Testis (tissue), 3 donors: ENCODE data around the gene CALD1. TPM values are rescaled to one million over a fixed set of nuclear protein-coding genes. Genes with fewer than 3 reads are reported as not detected.
A peak's percentile ranks its signal among the peaks of the same experiment; 100 is the strongest.

Experiments used
- DNase-seq: peaks from one replicate; pipeline ENCODE4 v3.0.0-alpha.2; 2019
- H3K27ac ChIP-seq, 2 donors: fragments of 200-600 bp; sonication (generic); one replicate each; pipeline ENCODE4 v1.5.1; 2019
- H3K27me3 ChIP-seq: fragments of 200-600 bp; sonication (generic); one replicate; pipeline ENCODE4 v1.5.1; 2019
- H3K36me3 ChIP-seq: fragments of 200-600 bp; sonication (generic); one replicate; pipeline ENCODE4 v1.5.1; 2017; ENCODE audit warnings: low read depth; ENCODE audit errors: missing control alignments
- H3K4me1 ChIP-seq: fragments of 200-600 bp; sonication (generic); one replicate; pipeline ENCODE4 v1.5.1; 2019
- H3K4me3 ChIP-seq, 2 donors: fragments of 200-600 bp; sonication (generic); one replicate each; pipeline ENCODE4 v1.5.1; 2017 to 2019
- H3K9me3 ChIP-seq: fragments of 200-600 bp; sonication (generic); one replicate; pipeline ENCODE4 v1.5.1; 2017
- POLR2A ChIP-seq: fragments of 450-650 bp; IDR thresholded peaks from one replicate; pipeline ENCODE4 v1.6.1; 2017; ENCODE audit warnings: antibody characterized with exemption, mild to moderate bottlenecking, moderate library complexity
- WGBS, 2 donors: methylation state at CpG; one replicate each; pipeline ENCODE4 v1.1.5; 2018; 5-methylcytosine and 5-hydroxymethylcytosine counted together
- intact Hi-C: fragments of 100-400 bp; cut with DNase I; formaldehyde crosslinking; loops from one replicate; pipeline ENCODE4 v1.15.1; 2023; ENCODE audit warnings: low total_unique reads
- polyA plus RNA-seq: library from polyadenylated mRNA; stranded (reverse); fragments of 350-450 nt; fragmentation: Illumina TruSeq; extraction: RNeasy Lipid Tissue Mini Kit (QIAGEN cat#74804); gene quantifications from one replicate; pipeline ENCODE4 v1.2.3, GENCODE V29; 2014; ENCODE audit warnings: low read depth, low replicate concordance; ENCODE audit not compliant: insufficient read depth
- total RNA-seq, 2 donors: library from RNA; depleted of rRNA; stranded (reverse); fragments of >200 nt; gene quantifications; one replicate each; pipeline ENCODE4 v1.2.3, GENCODE V29; 2016
- TF ChIP-seq, protein P1 (sequence below), 3 experiments: fragments of 450-650 bp in 2 of 3; fragments of 200-600 bp in 1 of 3; sonication (generic) in 1 of 3; IDR thresholded peaks; one replicate each; pipeline ENCODE4 v1.5.1; 2016 to 2019; ENCODE audit warnings: antibody characterized with exemption in 3 of 3, mild to moderate bottlenecking in 2 of 3, moderate library complexity in 1 of 3

CALD1 gene
- total and polyA plus RNA-seq, 3 donors from 2014 or later, result 103 to 153 (median 135) TPM

DNA sequence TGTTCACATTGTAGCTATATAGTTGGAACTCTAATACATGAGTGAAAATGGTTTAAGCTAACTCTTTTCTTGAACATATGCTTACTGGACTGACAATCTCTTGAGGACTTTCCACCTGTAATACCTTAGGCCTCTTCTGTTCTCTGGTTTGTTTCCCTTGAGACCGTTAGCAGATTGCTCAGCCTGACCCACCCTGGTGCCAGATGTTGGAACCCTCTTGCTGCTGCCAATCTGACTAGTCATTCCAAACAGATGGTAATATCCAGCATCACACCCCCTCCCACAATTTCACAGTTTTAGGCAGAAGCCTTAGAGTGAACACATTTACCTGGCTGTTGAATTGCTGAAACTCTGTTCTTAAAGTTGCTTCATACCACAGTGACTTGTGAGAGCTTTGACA is 18.7 kb downstream of the CALD1 start:
- no peak for TF ChIP-seq POLR2A
- TF ChIP-seq, protein P1, sequence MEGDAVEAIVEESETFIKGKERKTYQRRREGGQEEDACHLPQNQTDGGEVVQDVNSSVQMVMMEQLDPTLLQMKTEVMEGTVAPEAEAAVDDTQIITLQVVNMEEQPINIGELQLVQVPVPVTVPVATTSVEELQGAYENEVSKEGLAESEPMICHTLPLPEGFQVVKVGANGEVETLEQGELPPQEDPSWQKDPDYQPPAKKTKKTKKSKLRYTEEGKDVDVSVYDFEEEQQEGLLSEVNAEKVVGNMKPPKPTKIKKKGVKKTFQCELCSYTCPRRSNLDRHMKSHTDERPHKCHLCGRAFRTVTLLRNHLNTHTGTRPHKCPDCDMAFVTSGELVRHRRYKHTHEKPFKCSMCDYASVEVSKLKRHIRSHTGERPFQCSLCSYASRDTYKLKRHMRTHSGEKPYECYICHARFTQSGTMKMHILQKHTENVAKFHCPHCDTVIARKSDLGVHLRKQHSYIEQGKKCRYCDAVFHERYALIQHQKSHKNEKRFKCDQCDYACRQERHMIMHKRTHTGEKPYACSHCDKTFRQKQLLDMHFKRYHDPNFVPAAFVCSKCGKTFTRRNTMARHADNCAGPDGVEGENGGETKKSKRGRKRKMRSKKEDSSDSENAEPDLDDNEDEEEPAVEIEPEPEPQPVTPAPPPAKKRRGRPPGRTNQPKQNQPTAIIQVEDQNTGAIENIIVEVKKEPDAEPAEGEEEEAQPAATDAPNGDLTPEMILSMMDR (IDR thresholded peaks at IDR 0.05), result no peak
- no peaks in the 10 kb centered on the region for H3K36me3 ChIP-seq
- no peaks in the 10 kb centered on the region for H3K9me3 ChIP-seq
- H3K27ac ChIP-seq, result no peak overlapping the region
- no peak overlapping the region for H3K4me3 ChIP-seq
- intact Hi-C loops, result no loop called here
- WGBS, 2 donors, result 86 to 91% methylated on average over 1 of the region's 1 CpG
- H3K27me3 ChIP-seq, result no peaks in the 10 kb centered on the region
- DNase-seq, result no peak
- peaks cover 11% of the 10 kb centered on the region for H3K4me1 ChIP-seq

DNA sequence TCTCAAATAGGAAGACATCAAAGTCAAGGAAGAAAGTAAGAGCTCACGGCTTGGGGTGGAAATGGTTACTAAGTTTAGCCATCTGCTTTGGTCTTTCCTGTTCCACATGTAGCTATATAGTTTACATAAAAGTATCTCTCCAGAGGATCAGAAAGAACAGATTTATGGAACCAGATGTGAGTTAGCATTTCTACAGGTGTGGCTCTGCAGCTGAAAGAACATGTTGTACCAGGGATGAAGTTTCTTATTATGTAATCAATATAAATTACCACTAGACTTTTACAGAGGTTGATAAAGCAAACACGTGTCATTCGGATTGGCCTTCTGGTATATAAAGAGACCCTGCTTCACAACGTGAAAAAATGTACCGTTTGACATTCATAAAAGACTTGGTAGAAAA is 19.9 kb downstream of the CALD1 start:
- Histone ChIP-seq H3K27me3 (no peaks in the 10 kb centered on the region), H3K4me3 (no peak overlapping the region), H3K36me3 (no peaks in the 10 kb centered on the region), H3K4me1 (peaks cover 11% of the 10 kb centered on the region), H3K9me3 (no peaks in the 10 kb centered on the region), H3K27ac (no peak overlapping the region)
- intact Hi-C loops, result no loop called here
- TF ChIP-seq POLR2A, result no peak
- TF ChIP-seq, protein P1 (IDR thresholded peaks at IDR 0.05), result no peak
- WGBS, 2 donors, result 56 to 66% methylated on average over 5 of the region's 5 CpGs
- DNase-seq, result no peak

DNA sequence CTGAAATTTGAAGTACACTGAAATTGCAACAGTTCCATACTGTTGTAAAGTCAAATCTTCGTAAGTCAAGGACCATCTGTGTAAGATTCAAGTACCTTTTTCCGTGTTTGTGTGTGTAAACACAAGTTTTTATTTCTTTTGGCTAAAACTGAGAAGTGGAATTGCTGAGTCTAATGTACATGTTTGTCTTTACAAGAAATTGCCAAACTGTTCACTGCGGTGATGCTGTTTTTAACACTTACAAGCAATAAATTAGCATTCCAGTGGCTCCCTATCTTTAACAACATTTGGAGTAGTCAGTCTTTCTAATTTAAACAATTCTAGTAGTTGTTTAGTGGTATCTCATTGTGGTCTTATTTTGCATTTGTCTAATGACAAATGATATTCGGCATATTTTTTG is 23.3 kb downstream of the CALD1 start:
- Histone ChIP-seq H3K27me3 (no peaks in the 10 kb centered on the region), H3K9me3 (no peaks in the 10 kb centered on the region), H3K27ac (no peak overlapping the region), H3K4me3 (no peak overlapping the region), H3K36me3 (no peaks in the 10 kb centered on the region), H3K4me1 (peaks cover 4% of the 10 kb centered on the region)
- TF ChIP-seq POLR2A, result no peak
- TF ChIP-seq, protein P1 (IDR thresholded peaks at IDR 0.05), result no peak
- 88 to 92% methylated on average over 4 of the region's 4 CpGs for WGBS, 2 donors
- intact Hi-C loops, result no loop called here
- DNase-seq, result no peak

DNA sequence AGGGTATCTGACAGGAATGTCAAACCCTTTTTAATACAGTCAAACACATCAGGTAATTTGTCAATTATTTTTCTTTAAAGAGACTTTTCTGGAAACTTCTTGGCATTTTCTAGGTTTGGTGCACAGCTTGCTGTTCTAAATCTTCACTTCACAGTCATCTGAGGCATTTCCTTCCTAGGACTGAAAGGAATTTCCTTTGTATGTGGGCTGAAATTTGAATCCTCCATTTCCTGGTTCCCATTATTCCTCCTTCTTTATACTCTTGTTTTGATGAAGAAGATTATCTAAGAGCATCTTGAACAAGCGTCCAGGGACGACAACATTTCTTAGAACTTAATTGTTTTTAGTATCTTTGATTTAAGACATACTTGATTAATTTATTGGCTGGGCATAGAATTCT is 24.9 kb downstream of the CALD1 start:
- H3K4me1 ChIP-seq, result peaks cover 12% of the 10 kb centered on the region
- no peak for TF ChIP-seq POLR2A
- TF ChIP-seq, protein P1 (IDR thresholded peaks at IDR 0.05), result no peak
- intact Hi-C loops, result no loop called here
- H3K4me3 ChIP-seq, result no peak overlapping the region
- no peaks in the 10 kb centered on the region for H3K27me3 ChIP-seq
- WGBS, 2 donors, result 52 to 65% methylated on average over 2 of the region's 2 CpGs
- DNase-seq, result no peak
- peak overlapping the region in 1 of 2 donors; percentile 37 for H3K27ac ChIP-seq
- no peaks in the 10 kb centered on the region for H3K9me3 ChIP-seq
- no peaks in the 10 kb centered on the region for H3K36me3 ChIP-seq

DNA sequence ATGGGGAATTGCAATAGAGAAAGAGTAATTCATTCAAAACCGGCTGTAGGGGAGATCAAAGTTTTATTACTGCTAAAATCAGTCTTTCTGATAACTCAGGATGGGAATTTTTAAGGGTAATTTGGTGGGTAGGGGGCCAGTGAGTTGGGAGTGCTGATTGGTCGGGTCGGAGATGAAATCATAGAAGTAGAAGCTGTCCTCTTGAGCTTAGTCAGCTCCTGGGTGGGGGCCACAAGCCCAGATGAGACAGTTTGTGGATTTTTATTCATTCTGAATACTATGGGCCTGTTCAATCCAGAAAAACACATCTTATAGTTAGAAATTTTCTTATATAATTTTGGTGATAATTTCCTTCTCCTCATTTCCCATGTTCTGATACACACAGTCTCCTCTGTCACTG is 25.4 kb downstream of the CALD1 start:
- Histone ChIP-seq H3K36me3 (no peaks in the 10 kb centered on the region), H3K27ac (peak overlapping the region in 1 of 2 donors; percentile 37), H3K27me3 (no peaks in the 10 kb centered on the region), H3K4me3 (no peak overlapping the region), H3K9me3 (no peaks in the 10 kb centered on the region), H3K4me1 (peaks cover 15% of the 10 kb centered on the region)
- WGBS, 2 donors, result 89 to 95% methylated on average over 3 of the region's 3 CpGs
- intact Hi-C loops, result no loop called here
- no peak for TF ChIP-seq POLR2A
- TF ChIP-seq, protein P1 (IDR thresholded peaks at IDR 0.05), result no peak
- DNase-seq, result no peak
